NCI-H187 treated with DMSO at 0.1 percent for 48 hours (cell line): ENCODE results near the gene ZNF407.
"Not testable (repeated sequence)": the region's sequence is repeated elsewhere in the genome, so short reads cannot be mapped to it uniquely, and the experiment has no call there.

Source experiments
- DNase-seq: peaks from one replicate; lab custom pipeline; 2025; lab: John Stamatoyannopoulos, UW

ZNF407 gene, protein sequence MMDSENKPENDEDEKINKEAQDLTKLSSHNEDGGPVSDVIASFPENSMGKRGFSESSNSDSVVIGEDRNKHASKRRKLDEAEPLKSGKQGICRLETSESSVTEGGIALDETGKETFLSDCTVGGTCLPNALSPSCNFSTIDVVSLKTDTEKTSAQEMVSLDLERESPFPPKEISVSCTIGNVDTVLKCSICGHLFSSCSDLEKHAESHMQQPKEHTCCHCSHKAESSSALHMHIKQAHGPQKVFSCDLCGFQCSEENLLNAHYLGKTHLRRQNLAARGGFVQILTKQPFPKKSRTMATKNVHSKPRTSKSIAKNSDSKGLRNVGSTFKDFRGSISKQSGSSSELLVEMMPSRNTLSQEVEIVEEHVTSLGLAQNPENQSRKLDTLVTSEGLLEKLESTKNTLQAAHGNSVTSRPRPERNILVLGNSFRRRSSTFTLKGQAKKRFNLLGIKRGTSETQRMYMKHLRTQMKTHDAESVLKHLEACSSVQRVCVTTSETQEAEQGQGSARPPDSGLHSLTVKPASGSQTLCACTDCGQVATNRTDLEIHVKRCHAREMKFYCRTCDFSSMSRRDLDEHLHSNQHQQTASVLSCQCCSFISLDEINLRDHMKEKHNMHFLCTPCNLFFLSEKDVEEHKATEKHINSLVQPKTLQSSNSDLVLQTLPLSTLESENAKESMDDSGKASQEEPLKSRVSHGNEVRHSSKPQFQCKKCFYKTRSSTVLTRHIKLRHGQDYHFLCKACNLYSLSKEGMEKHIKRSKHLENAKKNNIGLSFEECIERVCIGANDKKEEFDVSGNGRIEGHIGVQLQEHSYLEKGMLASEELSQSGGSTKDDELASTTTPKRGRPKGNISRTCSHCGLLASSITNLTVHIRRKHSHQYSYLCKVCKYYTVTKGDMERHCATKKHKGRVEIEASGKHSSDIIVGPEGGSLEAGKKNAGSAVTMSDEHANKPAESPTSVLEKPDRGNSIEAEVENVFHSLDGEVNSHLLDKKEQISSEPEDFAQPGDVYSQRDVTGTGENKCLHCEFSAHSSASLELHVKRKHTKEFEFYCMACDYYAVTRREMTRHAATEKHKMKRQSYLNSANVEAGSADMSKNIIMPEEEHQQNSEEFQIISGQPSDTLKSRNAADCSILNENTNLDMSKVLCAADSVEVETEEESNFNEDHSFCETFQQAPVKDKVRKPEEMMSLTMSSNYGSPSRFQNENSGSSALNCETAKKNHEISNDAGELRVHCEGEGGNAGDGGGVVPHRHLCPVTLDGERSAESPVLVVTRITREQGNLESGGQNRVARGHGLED (N-terminal part only)

GRCh38 chr18:74597662-74598349 lies at the start of gene ZNF407:
ZNF407 (plus strand) TSS chr18:74597870; CDS start chr18:74631020, 33,150 bp downstream.
- peak; percentile 60 for DNase-seq

DNA sequence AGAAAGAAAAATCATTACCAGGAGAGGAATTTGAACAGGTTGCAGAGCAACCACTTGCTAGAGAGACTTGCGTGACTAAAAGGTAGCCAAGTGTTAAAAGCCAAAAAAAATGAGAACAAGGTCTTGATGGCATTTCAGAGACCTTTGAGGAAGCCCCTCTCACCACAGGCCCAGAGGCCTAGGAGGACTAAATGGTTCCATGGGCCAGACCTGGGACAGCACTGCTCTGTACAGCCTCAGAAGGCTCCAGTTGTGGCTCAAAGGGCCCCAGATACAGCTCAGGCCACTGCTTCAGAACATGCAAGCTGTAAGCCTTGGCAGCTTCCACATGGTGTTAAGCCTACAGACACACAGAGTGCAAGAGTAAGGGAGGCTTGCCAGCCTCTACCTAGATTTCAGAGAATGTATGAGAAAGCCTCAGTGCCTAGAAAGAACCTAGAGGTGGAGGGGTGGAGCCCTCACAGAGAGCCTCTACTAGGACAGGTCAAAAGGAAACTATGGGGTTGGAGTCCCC lies 48.0 kb upstream of the ZNF407 start:
- DNase-seq = no peak

DNA sequence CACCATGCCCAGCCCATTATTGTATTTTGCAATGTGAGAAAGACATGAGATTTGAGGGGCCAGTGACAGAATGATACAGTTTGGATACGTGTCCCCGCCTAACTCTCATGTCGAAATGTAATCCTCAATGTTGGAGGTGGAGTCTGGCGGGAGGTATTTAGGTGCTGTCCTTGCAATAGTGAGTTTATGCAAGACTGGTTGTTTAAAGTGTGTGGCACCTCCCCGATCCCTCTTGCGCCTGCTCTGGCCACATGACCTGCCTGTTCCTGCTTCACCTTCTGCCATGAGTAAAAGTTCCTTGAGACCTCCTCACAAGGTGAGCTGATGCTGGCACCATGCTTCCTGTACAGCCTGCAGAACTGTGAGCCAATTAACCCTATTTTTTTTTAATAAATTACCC lies 46.8 kb upstream of the ZNF407 start:
- no peak for DNase-seq

DNA sequence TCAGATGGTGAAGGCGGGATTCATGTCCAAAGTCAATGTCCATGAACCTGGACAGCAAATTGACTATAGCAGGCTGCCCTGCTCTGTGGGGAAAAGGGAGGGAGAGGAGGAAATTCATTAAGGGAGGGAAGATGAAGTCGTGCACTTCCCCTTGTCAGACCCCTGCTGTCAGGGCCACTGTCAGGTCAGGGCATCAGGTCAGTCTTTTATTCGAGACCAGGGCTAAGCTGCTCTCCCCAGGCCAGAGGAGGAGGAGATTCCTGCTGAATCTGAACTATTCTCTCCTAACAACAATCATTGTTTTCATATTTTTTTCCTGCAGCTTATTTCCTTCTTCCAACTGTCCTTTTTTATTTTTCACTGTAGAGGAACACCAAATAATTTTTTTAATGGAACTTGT lies 46.2 kb upstream of the ZNF407 start:
- DNase-seq = no peak

- DNase-seq = peak; percentile 31
Measured at GRCh38 chr18:74551936-74552555, 45.6 kb upstream of the ZNF407 start.

DNA sequence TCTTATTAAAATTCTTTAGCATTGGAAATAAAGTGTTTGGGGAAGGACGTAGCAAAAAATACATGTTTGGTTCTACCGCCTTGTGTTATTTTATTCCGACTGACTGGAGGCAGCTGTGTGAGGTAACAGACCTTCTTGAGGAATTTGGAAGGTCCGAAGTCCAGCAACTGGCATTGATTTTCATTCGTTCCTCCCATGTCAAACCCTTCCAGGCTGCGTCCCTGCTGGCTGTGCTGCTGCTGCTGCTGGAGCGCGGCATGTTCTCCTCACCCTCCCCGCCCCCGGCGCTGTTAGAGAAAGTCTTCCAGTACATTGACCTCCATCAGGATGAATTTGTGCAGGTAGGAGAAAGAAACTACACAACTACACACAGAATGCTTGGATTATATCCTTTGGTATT lies 41.5 kb upstream of the ZNF407 start:
- DNase-seq = no peak

- DNase-seq = no peak
Measured at GRCh38 chr18:74558096-74558495, 39.6 kb upstream of the ZNF407 start.

DNA sequence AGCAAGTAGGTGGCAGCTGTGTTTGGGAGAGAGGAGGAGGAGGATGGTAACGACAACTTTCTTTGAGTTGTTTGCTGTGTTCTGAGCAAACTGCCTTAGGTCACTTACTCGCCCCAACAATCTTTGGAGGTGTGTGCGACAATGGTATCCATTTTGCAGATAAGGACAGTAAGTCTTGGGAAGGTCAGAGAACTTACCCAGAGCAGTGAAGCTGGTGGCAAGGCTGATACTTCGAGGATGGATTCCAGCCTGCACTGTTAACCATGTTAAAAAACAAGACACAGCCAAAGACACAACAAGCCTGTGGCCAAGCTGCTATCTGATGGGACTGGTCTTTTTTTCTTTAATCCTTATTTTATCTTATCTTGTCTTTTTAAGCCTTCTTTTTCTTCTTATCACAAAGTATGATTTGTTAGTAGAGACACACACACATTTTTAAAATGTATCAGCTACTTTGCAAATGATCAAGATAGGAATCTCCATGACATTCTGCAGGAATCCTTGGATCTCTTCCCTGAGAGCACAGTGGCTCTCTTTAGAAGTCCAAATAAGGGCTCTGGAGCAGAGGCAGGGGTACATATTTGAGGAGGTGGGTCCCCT lies 35.4 kb upstream of the ZNF407 start:
- DNase-seq = no peak

- no peak for DNase-seq
Measured at GRCh38 chr18:74562775-74563174, 34.9 kb upstream of the ZNF407 start.

DNA sequence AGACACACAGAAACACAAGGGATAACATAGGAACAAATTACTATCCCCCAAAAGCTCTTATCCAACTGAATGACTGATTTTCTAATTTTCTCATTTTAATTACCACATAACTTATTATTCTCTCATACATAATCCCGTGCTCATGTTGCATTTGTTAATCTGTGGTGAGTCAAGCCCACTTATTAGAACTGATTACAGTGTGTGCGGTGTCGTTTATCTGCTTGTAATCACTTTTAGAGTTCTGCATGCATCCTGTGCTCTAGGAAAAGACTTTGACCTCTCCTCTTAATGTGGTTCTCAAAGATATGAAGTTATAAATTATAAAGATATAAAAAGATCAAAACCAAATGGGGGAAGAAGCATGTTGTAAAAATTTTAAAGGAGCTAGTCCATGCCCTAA lies 33.7 kb upstream of the ZNF407 start:
- no peak for DNase-seq

DNA sequence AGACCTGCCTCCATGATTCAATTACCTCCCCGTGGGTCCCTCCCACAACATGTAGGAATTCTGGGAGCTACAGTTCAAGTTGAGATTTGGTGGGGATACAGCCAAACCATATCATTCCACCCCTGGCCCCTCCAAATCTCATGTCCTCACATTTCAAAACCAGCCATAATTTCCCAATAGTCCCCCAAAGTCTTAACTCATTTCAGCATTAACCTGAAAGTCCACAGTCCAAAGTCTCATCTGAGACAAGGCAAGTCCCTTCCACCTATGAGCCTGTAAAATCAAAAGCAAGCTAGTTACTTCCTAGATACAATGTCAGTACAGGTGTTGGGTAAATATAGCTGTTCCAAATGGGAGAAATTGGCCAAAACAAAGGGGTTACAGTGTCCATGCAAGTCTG lies 32.5 kb upstream of the ZNF407 start:
- DNase-seq = not testable (repeated sequence)

DNA sequence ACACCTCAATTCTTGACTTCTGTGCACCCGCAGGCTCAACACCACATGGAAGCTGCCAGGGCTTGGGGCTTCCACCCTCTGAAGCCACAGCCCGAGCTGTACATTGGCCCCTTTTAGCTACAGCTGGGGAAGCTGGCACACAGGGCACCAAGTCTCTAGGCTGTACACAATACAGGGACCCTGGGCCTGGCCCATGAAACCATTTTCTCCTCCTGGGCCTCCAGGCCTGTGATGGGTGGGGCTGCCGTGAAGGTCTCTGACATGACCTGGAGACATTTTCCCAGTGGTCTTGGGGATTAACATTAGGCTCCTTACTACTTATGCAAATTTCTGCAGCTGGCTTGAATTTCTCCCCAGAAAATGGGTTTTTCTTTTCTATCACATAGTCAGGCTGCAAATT lies 31.7 kb upstream of the ZNF407 start:
- DNase-seq = not testable (repeated sequence)

DNA sequence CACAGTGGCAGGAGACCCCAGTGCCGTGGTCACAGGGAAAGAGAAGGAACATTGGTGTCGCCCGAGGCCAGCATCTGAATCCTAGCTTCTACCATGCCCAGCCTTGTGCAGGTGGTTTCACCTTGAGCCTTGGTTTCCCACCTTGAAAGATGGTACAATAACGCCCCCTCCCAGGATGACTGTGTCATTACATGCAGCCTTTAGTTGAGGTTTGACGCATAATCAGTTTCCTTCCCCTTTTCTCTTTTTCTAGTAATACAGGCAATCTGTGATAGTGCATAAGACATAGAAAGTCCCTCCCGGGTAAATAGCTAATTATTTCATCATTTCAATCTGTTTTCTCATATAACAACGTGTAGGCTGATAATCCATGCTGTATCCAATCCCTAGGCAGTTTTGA lies 29.8 kb upstream of the ZNF407 start:
- DNase-seq = no peak

DNA sequence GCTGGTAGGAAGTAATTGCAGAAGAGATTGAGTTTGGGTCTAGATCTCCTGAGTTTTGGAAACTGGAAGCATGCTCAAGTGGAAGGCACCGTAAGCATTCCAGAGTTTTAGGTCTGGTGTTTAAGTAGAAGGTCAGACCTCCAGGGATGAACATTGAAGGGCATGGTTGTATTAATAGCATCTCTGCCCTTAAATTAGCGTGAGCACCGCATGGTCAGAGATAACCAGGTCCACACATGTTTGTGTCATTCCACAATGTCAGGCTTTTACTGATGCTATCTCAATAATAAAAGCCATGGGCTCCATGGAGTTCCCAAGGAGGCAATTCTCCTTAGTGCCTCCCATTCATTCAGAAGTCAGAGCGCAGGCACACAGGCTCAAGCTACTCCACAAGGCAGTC lies 28.3 kb upstream of the ZNF407 start:
- no peak for DNase-seq

DNA sequence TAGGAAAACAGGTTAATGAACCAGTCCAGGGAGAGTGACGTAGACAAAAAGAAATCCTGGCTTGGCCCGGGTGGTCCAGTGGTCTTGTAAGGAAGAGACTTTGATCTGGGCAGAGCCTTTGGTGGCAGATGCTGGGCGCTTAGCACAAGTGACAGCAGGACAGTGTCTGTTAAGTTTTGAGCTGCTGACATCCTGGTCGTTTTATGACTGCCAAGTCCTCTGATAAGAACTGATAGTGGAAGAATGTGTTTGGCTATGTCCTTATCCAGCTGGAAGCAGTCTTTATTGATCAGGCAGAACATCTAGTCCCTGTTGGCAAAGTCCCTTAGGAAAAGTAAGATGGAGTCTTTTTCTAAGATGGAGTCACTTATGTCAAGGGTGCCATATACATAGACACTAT lies 27.4 kb upstream of the ZNF407 start:
- DNase-seq = no peak

- DNase-seq = no peak
Measured at GRCh38 chr18:74571895-74572680, 25.6 kb upstream of the ZNF407 start.

DNA sequence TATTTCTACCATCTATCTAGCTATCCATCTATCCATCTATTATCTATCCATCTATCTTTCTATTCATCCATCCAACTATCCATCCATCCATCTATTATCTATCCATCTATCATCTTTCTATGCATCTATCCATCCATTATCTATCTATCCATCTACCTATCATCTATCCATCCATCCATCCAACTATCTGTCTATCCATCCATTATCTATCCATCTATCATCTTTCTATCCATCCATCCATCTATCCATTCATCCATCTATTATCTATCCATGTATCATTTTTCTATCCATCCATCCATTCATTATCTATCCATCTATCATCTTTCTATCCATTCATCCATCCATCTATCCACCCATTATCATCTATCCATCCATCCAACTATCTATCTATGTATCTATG lies 24.6 kb upstream of the ZNF407 start:
- no peak for DNase-seq

DNA sequence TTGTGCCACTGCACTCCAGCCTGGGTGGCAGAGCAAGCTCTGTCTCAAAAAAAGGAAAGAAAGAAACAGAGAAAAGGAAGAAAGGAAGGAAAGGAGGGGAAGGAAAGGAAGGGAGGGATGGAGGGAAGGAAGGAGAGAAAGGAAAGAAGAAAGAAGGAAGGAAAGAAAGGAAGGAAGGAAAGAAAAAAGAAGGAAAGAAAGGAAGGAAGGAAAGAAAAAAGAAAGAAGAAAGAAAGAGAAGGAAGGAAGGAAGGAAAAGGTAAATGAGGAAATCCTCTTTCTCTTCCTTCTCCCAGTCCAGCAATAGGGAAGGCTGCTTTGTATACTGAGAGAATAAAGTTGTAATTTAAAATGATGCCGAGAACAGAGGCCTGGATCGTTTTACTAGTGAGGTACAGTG lies 22.8 kb upstream of the ZNF407 start:
- no peak for DNase-seq

GRCh38 chr18:74577019-74577418 lies 20.7 kb upstream of the ZNF407 start:
- no peak for DNase-seq
